Raji (cell line): ENCODE data around the gene RFX2.

Experiments used
- POLR2A ChIP-seq: IDR thresholded peaks from 2 replicates; pipeline ENCODE4 v1.6.1; 2011; ENCODE audit warnings: low read depth, low read length, control low read depth; ENCODE audit not compliant: insufficient read depth

The RFX2 gene

GRCh38 chr19:6041071-6041470 is 69.2 kb downstream of the RFX2 start:
- no peak for TF ChIP-seq POLR2A

- no peak for TF ChIP-seq POLR2A
These were observed 70.6 kb downstream of the RFX2 start for GRCh38 chr19:6039566-6040225.

GRCh38 chr19:6038634-6039405 is 71.5 kb downstream of the RFX2 start:
- TF ChIP-seq POLR2A, result no peak

GRCh38 chr19:6035026-6035425 is 75.3 kb downstream of the RFX2 start:
- TF ChIP-seq POLR2A, result no peak

- TF ChIP-seq POLR2A, result no peak
These were observed 75.8 kb downstream of the RFX2 start for GRCh38 chr19:6034512-6034911.

GRCh38 chr19:6033744-6034264 is 76.5 kb downstream of the RFX2 start:
- no peak for TF ChIP-seq POLR2A

GRCh38 chr19:6032827-6033226 is 77.5 kb downstream of the RFX2 start:
- TF ChIP-seq POLR2A, result no peak

GRCh38 chr19:6032381-6032780 is 77.9 kb downstream of the RFX2 start:
- no peak for TF ChIP-seq POLR2A

GRCh38 chr19:6030214-6030507 is 80.1 kb downstream of the RFX2 start:
- TF ChIP-seq POLR2A, result no peak

GRCh38 chr19:6026390-6027227 is 83.7 kb downstream of the RFX2 start:
- TF ChIP-seq POLR2A, result no peak

- no peak for TF ChIP-seq POLR2A
These were observed 86.4 kb downstream of the RFX2 start for GRCh38 chr19:6023936-6024335.

- TF ChIP-seq POLR2A, result no peak
These were observed 87.1 kb downstream of the RFX2 start for GRCh38 chr19:6023085-6023682.

- no peak for TF ChIP-seq POLR2A
These were observed 87.7 kb downstream of the RFX2 start for GRCh38 chr19:6022570-6023064.

GRCh38 chr19:6021878-6022569 is 88.3 kb downstream of the RFX2 start:
- TF ChIP-seq POLR2A, result no peak

GRCh38 chr19:6020972-6021805 is 89.1 kb downstream of the RFX2 start:
- TF ChIP-seq POLR2A, result no peak
